SK-N-SH (cell line): Measurements from ENCODE around the gene MCF2L2. TPM values are rescaled to one million over a fixed set of nuclear protein-coding genes. Genes with fewer than 3 reads are reported as not detected.

Experiments
- CTCF ChIA-PET: fragments of 300-600, 350-600 bp; formaldehyde crosslinking; extraction: SDS; loops from one replicate; lab custom pipeline; 2021; lab: Yijun Ruan, JAX
- POLR2A ChIA-PET: fragments of 350-600 bp; sonication (Branson Sonifier 250); formaldehyde crosslinking; extraction: SDS; loops from one replicate; lab custom pipeline; 2020; ENCODE audit warnings: antibody characterized with exemption, inconsistent platforms; lab: Yijun Ruan, JAX
- DNase-seq: peaks from one replicate; pipeline ENCODE4 v3.0.0; 2012
- H2AFZ ChIP-seq: fragments of 200-600 bp; sonication (generic); 2 replicates; pipeline ENCODE4 v1.8.1; 2016; ENCODE audit warnings: antibody characterized with exemption, mild to moderate bottlenecking, low read depth
- H3F3A ChIP-seq: fragments of 200-600 bp; sonication (generic); replicated peaks from 2 replicates; pipeline ENCODE3; 2016; ENCODE audit warnings: antibody characterized with exemption, mild to moderate bottlenecking; ENCODE audit not compliant: insufficient read depth
- H3K27ac ChIP-seq, 2 experiments: fragments of 200-500 bp in 1 of 2; fragments of 200-600 bp in 1 of 2; sonication (Bioruptor generic) in 1 of 2; sonication (generic), shearing (Covaris generic) in 1 of 2; 2 replicates each; pipeline versions ENCODE4 v1.5.1 to v1.6.1; 2014 to 2016; ENCODE audit warnings: low read depth in 2 of 2, inconsistent platforms in 1 of 2, low read length in 1 of 2, mild to moderate bottlenecking in 1 of 2, mixed read lengths in 1 of 2
- H3K27me3 ChIP-seq: fragments of 200-600 bp; sonication (generic), shearing (Covaris generic); 2 replicates; pipeline ENCODE4 v1.6.1; 2016; ENCODE audit warnings: mixed run types; ENCODE audit not compliant: insufficient read depth
- H3K36me3 ChIP-seq, 2 experiments: fragments of 200-500 bp in 1 of 2; fragments of 200-600 bp in 1 of 2; sonication (Bioruptor generic) in 1 of 2; sonication (generic) in 1 of 2; replicated peaks in 1 of 2; 2 replicates each; pipeline versions ENCODE3 to v1.5.1; 2014 to 2016; ENCODE audit warnings: low read length in 1 of 2, mild to moderate bottlenecking in 1 of 2; ENCODE audit not compliant: insufficient read depth in 2 of 2, control insufficient read depth in 1 of 2
- H3K4me1 ChIP-seq, 2 experiments: fragments of 200-500 bp in 1 of 2; fragments of 200-600 bp in 1 of 2; sonication (Bioruptor generic) in 1 of 2; sonication (generic), shearing (Covaris generic) in 1 of 2; 2 replicates each; pipeline versions ENCODE4 v1.5.1 to v1.6.1; 2014 to 2016; ENCODE audit warnings: low read depth in 1 of 2, low read length in 1 of 2, mixed run types in 1 of 2; ENCODE audit not compliant: insufficient read depth in 2 of 2, control insufficient read depth in 1 of 2
- H3K4me2 ChIP-seq: fragments of 200-600 bp; sonication (generic), shearing (Covaris generic); 2 replicates; pipeline ENCODE4 v1.6.1; 2017; ENCODE audit warnings: mixed run types
- H3K4me3 ChIP-seq, 2 experiments: fragments of 200-500 bp in 1 of 2; fragments of 200-600 bp in 1 of 2; sonication (Bioruptor generic) in 1 of 2; sonication (generic), shearing (Covaris generic) in 1 of 2; 2 replicates each; pipeline versions ENCODE4 v1.5.1 to v1.8.1; 2014 to 2016; ENCODE audit warnings: low read depth in 2 of 2, inconsistent platforms in 1 of 2, low read length in 1 of 2, mild to moderate bottlenecking in 1 of 2, mixed read lengths in 1 of 2, moderate library complexity in 1 of 2
- H3K79me2 ChIP-seq: fragments of 200-600 bp; sonication (generic); 2 replicates; pipeline ENCODE4 v1.8.1; 2017; ENCODE audit warnings: mild to moderate bottlenecking; ENCODE audit not compliant: insufficient read depth
- H3K9ac ChIP-seq: fragments of 200-600 bp; sonication (generic); 2 replicates; pipeline ENCODE4 v1.6.1; 2017; ENCODE audit warnings: mixed run types
- H3K9me2 ChIP-seq: fragments of 200-600 bp; sonication (generic); 2 replicates; pipeline ENCODE4 v1.6.1; 2017; ENCODE audit warnings: mixed run types
- H3K9me3 ChIP-seq: fragments of 200-600 bp; sonication (generic); 2 replicates; pipeline ENCODE4 v1.6.1; 2017; ENCODE audit warnings: mixed run types, mild to moderate bottlenecking, moderate library complexity
- H4K20me1 ChIP-seq: fragments of 200-600 bp; sonication (generic); 2 replicates; pipeline ENCODE4 v1.6.1; 2017; ENCODE audit warnings: mild to moderate bottlenecking, mixed run types; ENCODE audit not compliant: insufficient read depth
- EP300 ChIP-seq, 2 experiments: IDR thresholded peaks; 2 replicates each; pipeline versions ENCODE4 v1.4.0 to v1.6.1; 2012; ENCODE audit warnings: borderline replicate concordance in 1 of 2, low read depth in 1 of 2, low read length in 1 of 2
- FOXJ3 ChIP-seq: sonication (generic); formaldehyde crosslinking; IDR thresholded peaks from 2 replicates; pipeline ENCODE4 v1.5.1; 2020; ENCODE audit warnings: mild to moderate bottlenecking, missing genetic modification reagents
- FOXM1 ChIP-seq: IDR thresholded peaks from 2 replicates; pipeline ENCODE4 v1.4.0; 2012; ENCODE audit warnings: low read depth, mild to moderate bottlenecking
- GATA2 ChIP-seq: sonication (generic); formaldehyde crosslinking; IDR thresholded peaks from 2 replicates; pipeline ENCODE4 v1.5.0; 2020; ENCODE audit warnings: mild to moderate bottlenecking, missing genetic modification reagents
- JUND ChIP-seq: IDR thresholded peaks from 2 replicates; pipeline ENCODE4 v1.4.0; 2012
- MAX ChIP-seq: IDR thresholded peaks from 2 replicates; pipeline ENCODE4 v1.4.0; 2012; ENCODE audit warnings: low read depth
- MEF2A ChIP-seq: IDR thresholded peaks from 2 replicates; pipeline ENCODE4 v1.4.0; 2012; ENCODE audit warnings: low read depth, borderline replicate concordance
- MXI1 ChIP-seq: IDR thresholded peaks from 2 replicates; pipeline ENCODE4 v1.6.1; 2012; ENCODE audit warnings: mild to moderate bottlenecking, low read depth, low read length, improper control_type of control experiment
- RAD21 ChIP-seq: IDR thresholded peaks from 2 replicates; pipeline ENCODE4 v1.6.1; 2012; ENCODE audit warnings: mild to moderate bottlenecking, low read length
- RCOR1 ChIP-seq: fragments of 150-350 bp; IDR thresholded peaks from 2 replicates; pipeline ENCODE4 v1.6.1; 2017; ENCODE audit warnings: antibody characterized with exemption, low read length
- RXRA ChIP-seq: IDR thresholded peaks from 2 replicates; pipeline ENCODE4 v1.4.0; 2012; ENCODE audit warnings: low read depth, mild to moderate bottlenecking, borderline replicate concordance
- SIN3A ChIP-seq: IDR thresholded peaks from 2 replicates; pipeline ENCODE4 v1.6.1; 2012; ENCODE audit warnings: low read depth, mild to moderate bottlenecking, low read length, moderate library complexity, borderline replicate concordance
- TAF1 ChIP-seq: IDR thresholded peaks from 2 replicates; pipeline ENCODE4 v1.6.1; 2012; ENCODE audit warnings: low read depth, mild to moderate bottlenecking, low read length, moderate library complexity, borderline replicate concordance
- TCF12 ChIP-seq: IDR thresholded peaks from 2 replicates; pipeline ENCODE4 v1.4.0; 2012
- TEAD4 ChIP-seq: IDR thresholded peaks from 2 replicates; pipeline ENCODE4 v1.4.0; 2012; ENCODE audit warnings: mild to moderate bottlenecking, borderline replicate concordance; ENCODE audit not compliant: insufficient read depth
- USF2 ChIP-seq: fragments of 150-350 bp; IDR thresholded peaks from 2 replicates; pipeline ENCODE4 v1.6.1; 2017; ENCODE audit warnings: antibody characterized with exemption, low read length, low read depth, borderline replicate concordance
- WGBS: methylation state at CpG from one replicate; pipeline ENCODE4 v1.1.6; 2017; ENCODE audit warnings: low lambda C conversion rate; 5-methylcytosine and 5-hydroxymethylcytosine counted together
- polyA plus RNA-seq, 3 experiments: library from polyadenylated mRNA; depleted of rRNA; stranded (reverse); fragments of >200 nt; gene quantifications; 2 replicates each; pipeline ENCODE4 v1.2.3, GENCODE V29; 2012
- TF ChIP-seq, protein P1 (sequence below): IDR thresholded peaks from 2 replicates; pipeline ENCODE4; 2012
- TF ChIP-seq, protein P2 (sequence below): IDR thresholded peaks from 2 replicates; pipeline ENCODE4 v1.4.0; 2012; ENCODE audit warnings: low read depth, borderline replicate concordance
- TF ChIP-seq, protein P3 (sequence below): fragments of 200-600 bp; sonication (generic); IDR thresholded peaks from 2 replicates; pipeline ENCODE4 v1.6.1; 2017; ENCODE audit warnings: antibody characterized with exemption, mild to moderate bottlenecking, moderate library complexity

The MCF2L2 gene
- polyA plus RNA-seq, 1 of the 3 experiments (the other 2 are of a cell fraction) = 0.56 TPM

DNA sequence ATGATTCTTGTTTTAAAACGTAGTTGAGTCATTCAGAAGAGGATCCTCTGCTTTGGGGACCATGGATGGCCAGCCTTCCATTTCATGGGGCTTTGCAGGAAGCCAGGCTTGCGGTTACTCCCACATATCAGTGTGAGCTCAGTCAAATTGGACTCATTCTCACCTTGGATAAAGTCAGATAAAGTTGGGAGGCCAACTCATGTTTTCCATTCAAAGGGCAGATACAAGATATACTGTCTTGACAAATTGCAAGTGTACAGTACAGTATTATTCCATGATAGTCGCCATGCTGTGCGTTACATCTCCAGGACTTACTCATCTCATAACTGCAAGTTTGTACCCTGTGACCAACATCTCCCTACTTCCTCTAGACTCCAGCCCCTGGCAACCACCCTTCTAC lies 200.8 kb downstream of the MCF2L2 start:
- H3K9me3 ChIP-seq = no peaks in the 10 kb centered on the region
- H3K27ac ChIP-seq = no peak overlapping the region
- TF ChIP-seq FOXM1 (no peak), JUND (no peak), TCF12 (no peak), EP300 (IDR thresholded peaks at IDR 0.05; ENCODE audit: borderline replicate concordance in 1 of 2, low read depth in 1 of 2, low read length in 1 of 2) (no peak), MAX (no peak), MXI1 (no peak), USF2 (no peak), RAD21 (no peak), SIN3A (no peak), FOXJ3 (CRISPR knock-in tag) (no peak)
- TF ChIP-seq, protein P1, sequence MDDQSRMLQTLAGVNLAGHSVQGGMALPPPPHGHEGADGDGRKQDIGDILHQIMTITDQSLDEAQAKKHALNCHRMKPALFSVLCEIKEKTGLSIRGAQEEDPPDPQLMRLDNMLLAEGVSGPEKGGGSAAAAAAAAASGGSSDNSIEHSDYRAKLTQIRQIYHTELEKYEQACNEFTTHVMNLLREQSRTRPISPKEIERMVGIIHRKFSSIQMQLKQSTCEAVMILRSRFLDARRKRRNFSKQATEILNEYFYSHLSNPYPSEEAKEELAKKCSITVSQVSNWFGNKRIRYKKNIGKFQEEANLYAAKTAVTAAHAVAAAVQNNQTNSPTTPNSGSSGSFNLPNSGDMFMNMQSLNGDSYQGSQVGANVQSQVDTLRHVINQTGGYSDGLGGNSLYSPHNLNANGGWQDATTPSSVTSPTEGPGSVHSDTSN = no peak
- TF ChIP-seq, all 33 proteins: peak for 0
- no peak overlapping the region for H3K4me2 ChIP-seq
- H3K9me2 ChIP-seq = no peaks in the 10 kb centered on the region
- no peaks in the 10 kb centered on the region for H3K79me2 ChIP-seq
- no peaks in the 10 kb centered on the region for H4K20me1 ChIP-seq
- no peaks in the 10 kb centered on the region for H3K36me3 ChIP-seq
- DNase-seq = no peak
- no peaks in the 10 kb centered on the region for H3K27me3 ChIP-seq
- ChIA-PET CTCF (interaction anchor here (1.7 kb wide), 1 partner anchor 10 kb away, joined by 6 read pairs; no protein-coding TSS in a partner anchor), POLR2A (no interaction called here)
- no peaks in the 10 kb centered on the region for H3K4me1 ChIP-seq
- H2AFZ ChIP-seq = no peak overlapping the region
- no peak overlapping the region for H3K9ac ChIP-seq
- no peak overlapping the region for H3K4me3 ChIP-seq
- WGBS = 81% methylated on average over 4 of the region's 4 CpGs
- no peaks in the 10 kb centered on the region for H3F3A ChIP-seq

DNA sequence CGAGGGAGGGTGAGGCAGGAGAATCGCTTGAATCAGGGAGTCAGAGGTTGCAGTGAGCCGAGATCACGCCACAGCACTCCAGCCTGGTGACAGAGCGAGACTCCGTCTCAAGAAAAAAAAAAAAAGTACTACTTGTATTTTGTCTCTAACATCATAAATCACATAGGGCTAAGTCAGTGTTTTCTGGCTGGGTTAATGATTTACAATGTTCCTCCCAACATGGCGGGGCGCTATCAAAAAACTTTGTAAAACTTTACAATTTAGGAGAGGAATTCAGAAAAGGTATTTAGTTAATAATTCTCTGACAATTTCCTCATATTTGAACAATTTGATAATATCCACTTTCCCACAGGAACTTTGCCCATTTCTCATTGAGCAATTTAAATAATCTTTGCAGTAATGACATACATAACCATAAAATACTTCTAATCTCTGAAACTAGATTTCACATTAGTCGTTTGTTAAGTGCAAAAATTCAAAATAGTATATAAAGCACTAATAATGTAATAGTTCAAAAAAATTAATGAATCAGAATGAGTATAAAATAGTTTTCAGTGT lies 202.0 kb downstream of the MCF2L2 start:
- H3K4me3 ChIP-seq = no peak overlapping the region
- CTCF ChIA-PET = no interaction called here
- TF ChIP-seq MAX (no peak), RCOR1 (no peak), MXI1 (no peak), TAF1 (no peak), JUND (no peak), GATA2 (CRISPR knock-in tag) (no peak), FOXM1 (no peak), TEAD4 (no peak), MEF2A (no peak), RXRA (no peak)
- TF ChIP-seq, protein P2, sequence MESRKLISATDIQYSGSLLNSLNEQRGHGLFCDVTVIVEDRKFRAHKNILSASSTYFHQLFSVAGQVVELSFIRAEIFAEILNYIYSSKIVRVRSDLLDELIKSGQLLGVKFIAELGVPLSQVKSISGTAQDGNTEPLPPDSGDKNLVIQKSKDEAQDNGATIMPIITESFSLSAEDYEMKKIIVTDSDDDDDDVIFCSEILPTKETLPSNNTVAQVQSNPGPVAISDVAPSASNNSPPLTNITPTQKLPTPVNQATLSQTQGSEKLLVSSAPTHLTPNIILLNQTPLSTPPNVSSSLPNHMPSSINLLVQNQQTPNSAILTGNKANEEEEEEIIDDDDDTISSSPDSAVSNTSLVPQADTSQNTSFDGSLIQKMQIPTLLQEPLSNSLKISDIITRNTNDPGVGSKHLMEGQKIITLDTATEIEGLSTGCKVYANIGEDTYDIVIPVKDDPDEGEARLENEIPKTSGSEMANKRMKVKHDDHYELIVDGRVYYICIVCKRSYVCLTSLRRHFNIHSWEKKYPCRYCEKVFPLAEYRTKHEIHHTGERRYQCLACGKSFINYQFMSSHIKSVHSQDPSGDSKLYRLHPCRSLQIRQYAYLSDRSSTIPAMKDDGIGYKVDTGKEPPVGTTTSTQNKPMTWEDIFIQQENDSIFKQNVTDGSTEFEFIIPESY = no peak
- TF ChIP-seq, protein P3, sequence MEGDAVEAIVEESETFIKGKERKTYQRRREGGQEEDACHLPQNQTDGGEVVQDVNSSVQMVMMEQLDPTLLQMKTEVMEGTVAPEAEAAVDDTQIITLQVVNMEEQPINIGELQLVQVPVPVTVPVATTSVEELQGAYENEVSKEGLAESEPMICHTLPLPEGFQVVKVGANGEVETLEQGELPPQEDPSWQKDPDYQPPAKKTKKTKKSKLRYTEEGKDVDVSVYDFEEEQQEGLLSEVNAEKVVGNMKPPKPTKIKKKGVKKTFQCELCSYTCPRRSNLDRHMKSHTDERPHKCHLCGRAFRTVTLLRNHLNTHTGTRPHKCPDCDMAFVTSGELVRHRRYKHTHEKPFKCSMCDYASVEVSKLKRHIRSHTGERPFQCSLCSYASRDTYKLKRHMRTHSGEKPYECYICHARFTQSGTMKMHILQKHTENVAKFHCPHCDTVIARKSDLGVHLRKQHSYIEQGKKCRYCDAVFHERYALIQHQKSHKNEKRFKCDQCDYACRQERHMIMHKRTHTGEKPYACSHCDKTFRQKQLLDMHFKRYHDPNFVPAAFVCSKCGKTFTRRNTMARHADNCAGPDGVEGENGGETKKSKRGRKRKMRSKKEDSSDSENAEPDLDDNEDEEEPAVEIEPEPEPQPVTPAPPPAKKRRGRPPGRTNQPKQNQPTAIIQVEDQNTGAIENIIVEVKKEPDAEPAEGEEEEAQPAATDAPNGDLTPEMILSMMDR = no peak

More for the DNA sequence above, 202.0 kb downstream of the MCF2L2 start:
- H3K79me2 ChIP-seq = no peaks in the 10 kb centered on the region
- no peak overlapping the region for H3K27ac ChIP-seq
- H3K9me2 ChIP-seq = no peaks in the 10 kb centered on the region
- WGBS = 90% methylated on average over 9 of the region's 9 CpGs
- no peak overlapping the region for H2AFZ ChIP-seq
- no peaks in the 10 kb centered on the region for H3K36me3 ChIP-seq
- H3K9me3 ChIP-seq = no peaks in the 10 kb centered on the region
- no peak overlapping the region for H3K9ac ChIP-seq
- H3K4me2 ChIP-seq = no peak overlapping the region
- DNase-seq = no peak
- H3K27me3 ChIP-seq = no peaks in the 10 kb centered on the region
- H3F3A ChIP-seq = no peaks in the 10 kb centered on the region
- no peaks in the 10 kb centered on the region for H3K4me1 ChIP-seq
- POLR2A ChIA-PET = no interaction called here
- no peaks in the 10 kb centered on the region for H4K20me1 ChIP-seq
